Raji (cell line): Measurements from ENCODE around the gene NUB1.

ENCODE experiments used
- POLR2A ChIP-seq: IDR thresholded peaks from 2 replicates; pipeline ENCODE4 v1.6.1; 2011; ENCODE audit warnings: low read depth, low read length, control low read depth; ENCODE audit not compliant: insufficient read depth

NUB1 gene

DNA sequence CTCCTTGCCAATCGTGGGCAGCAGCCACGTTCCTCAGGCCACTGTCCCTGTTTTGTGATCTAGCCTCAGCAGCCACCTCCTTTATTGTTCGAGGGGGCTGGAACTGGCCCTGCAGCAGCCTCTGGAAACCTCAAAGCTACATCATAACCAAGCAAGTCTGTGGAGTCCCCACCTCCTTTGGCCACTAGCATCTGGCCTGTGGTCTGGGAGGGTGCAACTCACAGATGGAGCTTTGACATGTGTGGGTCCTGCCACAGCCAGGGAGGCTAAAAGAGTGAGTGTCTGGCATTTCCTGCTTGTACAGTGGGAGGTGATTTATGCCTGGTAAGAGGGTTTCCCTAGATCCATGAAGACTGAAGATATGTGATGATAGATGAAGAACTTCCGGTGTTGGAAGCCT, 32.3 kb upstream of the NUB1 start:
- no peak for TF ChIP-seq POLR2A

DNA sequence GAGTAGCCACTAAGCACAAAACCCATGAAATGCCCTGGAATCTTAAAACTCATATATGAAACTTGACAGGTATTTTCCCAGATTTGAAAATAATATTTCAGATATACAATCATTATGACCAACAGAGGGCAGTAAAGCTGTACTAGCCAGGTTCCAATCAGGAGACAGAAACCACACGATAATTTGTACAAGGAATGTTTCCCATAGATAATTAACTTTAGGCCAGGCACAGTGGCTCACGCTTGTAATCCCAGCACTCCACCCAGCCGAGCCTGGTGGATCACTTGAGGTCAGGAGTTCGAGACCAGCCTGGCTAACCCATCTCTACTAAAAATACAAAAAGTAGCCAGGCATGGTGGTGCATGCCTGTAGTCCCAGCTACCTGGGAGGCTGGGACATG, 31.0 kb upstream of the NUB1 start:
- TF ChIP-seq POLR2A, result no peak

- no peak for TF ChIP-seq POLR2A
Observed at GRCh38 chr7:151311294-151311864, 30.2 kb upstream of the NUB1 start.

GRCh38 chr7:151312356-151312755, 29.3 kb upstream of the NUB1 start:
- no peak for TF ChIP-seq POLR2A

DNA sequence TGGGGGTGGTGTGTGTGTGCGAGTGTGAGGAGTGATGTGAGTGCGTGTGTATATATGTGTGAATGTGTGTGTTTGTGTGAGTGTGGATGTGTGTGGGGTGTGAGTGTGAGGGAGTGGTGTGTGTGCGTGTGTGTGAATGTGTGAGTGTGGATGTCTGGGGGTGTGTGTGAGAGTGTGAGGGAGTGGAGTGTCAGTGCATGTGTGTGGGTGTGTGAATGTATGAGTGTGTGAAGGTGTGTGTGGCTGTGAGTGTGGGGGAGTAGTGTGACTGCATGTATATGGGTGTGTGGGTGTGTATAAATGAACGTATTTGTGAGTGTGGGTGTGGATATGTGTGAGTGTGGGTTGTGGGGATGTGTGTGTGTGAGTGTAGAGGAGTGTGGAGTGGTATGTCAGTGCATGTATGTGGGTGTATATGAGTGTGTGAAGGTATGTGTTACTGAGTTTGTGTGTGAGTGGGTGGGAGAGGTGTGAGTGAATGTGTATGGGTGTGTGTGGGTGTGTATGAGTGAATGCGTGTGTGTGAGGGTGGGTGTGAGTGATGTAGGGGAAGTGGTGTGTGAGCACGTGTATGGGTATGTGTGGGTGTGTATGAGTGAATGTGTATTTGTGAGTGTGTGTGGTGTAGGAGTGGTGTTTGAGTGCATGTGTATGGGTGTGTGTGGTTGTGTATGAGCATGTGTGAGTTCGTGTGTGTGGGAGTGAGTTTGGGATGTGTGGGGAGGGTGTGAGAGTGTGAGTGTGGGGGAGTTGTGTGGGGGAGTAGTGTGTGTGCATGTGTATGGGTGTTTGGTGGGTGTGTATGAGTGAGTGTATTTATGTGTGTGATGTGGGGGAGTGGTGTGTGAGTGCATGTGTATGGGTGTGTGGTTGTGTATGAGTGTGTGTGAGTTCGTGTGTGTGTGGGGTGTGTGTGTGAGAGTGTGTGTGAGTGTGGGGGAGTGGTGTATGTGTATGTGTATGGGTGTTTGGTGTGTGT, 28.5 kb upstream of the NUB1 start:
- TF ChIP-seq POLR2A, result no peak

DNA sequence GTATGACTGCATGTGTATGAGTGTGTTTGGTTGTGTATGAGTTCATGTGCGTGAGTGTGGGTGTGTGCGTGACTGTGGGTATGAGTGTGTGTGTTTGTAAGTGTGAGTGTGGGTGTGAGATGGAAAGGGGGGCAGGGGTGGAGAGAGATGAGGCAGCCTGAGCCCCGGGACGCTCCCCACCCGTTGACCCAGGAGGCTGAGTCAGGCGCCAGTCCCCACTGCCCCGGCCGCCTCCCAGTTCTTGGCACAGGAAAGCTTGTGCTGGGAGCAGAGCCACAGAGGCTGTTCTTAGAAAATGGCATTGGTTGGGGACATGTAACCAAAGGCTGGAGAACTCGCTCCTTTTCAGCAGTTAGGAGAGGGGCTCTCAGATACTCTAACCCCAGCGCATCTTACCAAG, 27.8 kb upstream of the NUB1 start:
- no peak for TF ChIP-seq POLR2A

- no peak for TF ChIP-seq POLR2A
Observed at GRCh38 chr7:151314401-151314800, 27.2 kb upstream of the NUB1 start.

- no peak for TF ChIP-seq POLR2A
Observed at GRCh38 chr7:151315038-151315655, 26.5 kb upstream of the NUB1 start.

DNA sequence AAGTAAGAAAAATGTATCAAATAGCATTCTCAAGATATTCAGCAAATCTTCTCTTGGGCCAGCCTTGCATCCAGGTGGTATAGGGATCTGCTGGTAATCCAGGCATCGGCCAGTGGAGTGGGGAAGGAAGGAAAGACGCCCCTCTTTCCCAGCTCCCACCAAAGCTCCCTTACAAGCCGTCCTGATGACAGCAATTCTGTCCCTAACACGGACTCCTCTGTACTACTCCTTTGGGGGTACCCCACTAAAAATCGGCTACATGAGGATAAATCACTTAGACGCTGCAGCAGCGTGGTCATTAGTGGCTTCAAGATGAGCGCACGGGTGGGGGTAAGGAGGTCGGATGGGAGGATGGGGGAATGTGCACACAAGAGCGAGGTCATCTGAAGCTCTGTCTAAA, 24.7 kb upstream of the NUB1 start:
- TF ChIP-seq POLR2A, result no peak

GRCh38 chr7:151317936-151318335, 23.7 kb upstream of the NUB1 start:
- TF ChIP-seq POLR2A, result no peak

GRCh38 chr7:151319189-151319588, 22.4 kb upstream of the NUB1 start:
- TF ChIP-seq POLR2A, result no peak

- TF ChIP-seq POLR2A, result no peak
Observed at GRCh38 chr7:151320263-151320845, 21.3 kb upstream of the NUB1 start.

DNA sequence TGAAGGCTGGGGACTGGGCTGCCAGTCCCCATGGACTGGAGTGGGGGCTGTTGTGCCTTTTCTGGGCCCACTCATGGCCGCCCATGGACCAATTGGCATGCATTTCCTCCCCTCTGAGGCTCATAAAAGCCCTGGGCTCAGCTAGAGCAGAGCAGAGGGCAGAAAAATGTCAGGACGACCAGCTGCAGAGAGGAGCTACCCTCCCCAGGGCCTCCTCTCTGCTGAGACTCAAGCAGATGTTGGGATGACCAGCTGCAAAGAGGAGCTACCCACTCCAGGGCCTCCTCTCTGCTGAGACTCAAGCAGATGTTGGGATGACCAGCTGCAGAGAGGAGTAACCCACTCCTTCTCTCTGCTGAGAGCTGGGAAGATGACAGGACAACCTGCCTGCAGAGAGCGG, 20.3 kb upstream of the NUB1 start:
- no peak for TF ChIP-seq POLR2A

GRCh38 chr7:151322906-151323305, 18.7 kb upstream of the NUB1 start:
- no peak for TF ChIP-seq POLR2A

DNA sequence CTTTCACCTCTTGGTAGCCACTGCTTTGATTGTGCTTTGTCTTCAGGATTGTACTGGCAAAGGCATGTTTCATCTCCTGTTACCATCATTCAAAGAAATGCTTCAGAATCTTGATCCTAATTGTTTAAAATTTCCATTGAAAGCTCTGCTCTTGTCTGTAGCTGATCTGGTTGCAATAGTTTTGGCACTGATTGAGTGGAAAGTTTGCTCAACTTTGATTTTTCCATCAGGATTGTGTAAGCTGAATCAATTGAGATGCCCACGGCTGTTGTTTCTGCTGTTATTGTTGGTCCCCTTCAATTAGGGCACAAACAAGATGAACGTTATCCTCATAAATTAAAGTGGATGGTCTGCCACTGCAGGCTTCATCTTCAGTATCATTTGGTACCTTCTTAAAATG, 14.6 kb upstream of the NUB1 start:
- TF ChIP-seq POLR2A, result no peak

DNA sequence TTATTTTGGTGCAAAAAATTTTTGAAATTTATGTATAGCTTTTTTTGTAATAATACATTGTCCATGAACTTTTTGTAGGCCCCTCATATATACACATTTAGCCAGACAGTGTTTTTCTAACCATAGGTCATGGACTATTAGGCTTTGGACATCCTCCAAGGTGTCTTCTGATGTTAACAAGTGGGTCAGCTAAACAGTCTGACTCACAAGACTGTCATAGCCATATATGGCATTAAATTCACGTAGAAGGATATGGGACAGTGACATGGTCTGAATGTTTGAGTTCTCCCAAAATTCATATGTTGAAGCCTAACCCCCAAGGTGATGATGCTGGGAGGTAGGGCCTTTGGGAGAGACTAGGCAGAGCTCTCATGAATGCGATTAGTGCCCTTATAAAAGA, 14.0 kb upstream of the NUB1 start:
- no peak for TF ChIP-seq POLR2A
